Hepatocyte (in vitro differentiated cells): Measurements from ENCODE around the gene MRTFA. TPM values are rescaled to one million over a fixed set of nuclear protein-coding genes. Genes with fewer than 3 reads are reported as not detected.

Experiments
- DNase-seq: peaks from one replicate; pipeline ENCODE4 v3.0.0-alpha.2; 2016; ENCODE audit warnings: low spot score
- H2AFZ ChIP-seq: fragments of 200-600 bp; sonication (generic); 2 replicates; pipeline ENCODE4 v1.6.0; 2016; ENCODE audit warnings: antibody characterized with exemption, mild to moderate bottlenecking
- H3K27ac ChIP-seq: fragments of 200-600 bp; sonication (generic); 2 replicates; pipeline ENCODE4 v1.5.1; 2016; ENCODE audit warnings: mild to moderate bottlenecking
- H3K27me3 ChIP-seq: fragments of 200-600 bp; sonication (generic); 2 replicates; pipeline ENCODE4 v1.6.1; 2016
- H3K36me3 ChIP-seq: fragments of 200-600 bp; sonication (generic); replicated peaks from 2 replicates; pipeline ENCODE4 v1.5.1; 2016; ENCODE audit warnings: low read depth; ENCODE audit not compliant: insufficient read depth
- H3K4me1 ChIP-seq: fragments of 200-600 bp; sonication (generic); 2 replicates; pipeline ENCODE4 v1.5.1; 2016; ENCODE audit warnings: mild to moderate bottlenecking, moderate library complexity; ENCODE audit not compliant: insufficient read depth
- H3K4me2 ChIP-seq: fragments of 200-600 bp; sonication (generic); 2 replicates; pipeline ENCODE4 v1.6.0; 2016
- H3K4me3 ChIP-seq: fragments of 200-600 bp; sonication (generic); 2 replicates; pipeline ENCODE4 v1.5.1; 2016; ENCODE audit warnings: mild to moderate bottlenecking
- H3K79me2 ChIP-seq: fragments of 200-600 bp; sonication (generic); 2 replicates; pipeline ENCODE4 v1.6.0; 2017; ENCODE audit warnings: mild to moderate bottlenecking
- H3K9me2 ChIP-seq: fragments of 200-600 bp; sonication (generic); replicated peaks from 2 replicates; pipeline ENCODE4 v1.6.0; 2017; ENCODE audit warnings: mild to moderate bottlenecking; ENCODE audit not compliant: insufficient read depth
- H3K9me3 ChIP-seq: fragments of 200-600 bp; sonication (generic); 2 replicates; pipeline ENCODE4 v1.5.1; 2016; ENCODE audit warnings: low read depth, mild to moderate bottlenecking
- H4K20me1 ChIP-seq: fragments of 200-600 bp; sonication (generic); 2 replicates; pipeline ENCODE4 v1.6.0; 2016; ENCODE audit warnings: mild to moderate bottlenecking; ENCODE audit not compliant: insufficient read depth, poor library complexity, severe bottlenecking
- CTCF ChIP-seq: fragments of 200-600 bp; sonication (generic); IDR thresholded peaks from 2 replicates; pipeline ENCODE4 v1.5.1; 2016; ENCODE audit warnings: antibody characterized with exemption, mild to moderate bottlenecking; ENCODE audit not compliant: poor library complexity
- EZH2 ChIP-seq: fragments of 200-600 bp; sonication (generic); IDR thresholded peaks from 2 replicates; pipeline ENCODE4 v1.6.1; 2016; ENCODE audit warnings: antibody characterized with exemption, mild to moderate bottlenecking, borderline replicate concordance
- EZH2phosphoT487 ChIP-seq: fragments of 200-600 bp; sonication (generic); IDR thresholded peaks from one replicate; pipeline ENCODE4 v1.6.1; 2018; ENCODE audit warnings: antibody characterized with exemption, mild to moderate bottlenecking, low read depth, moderate library complexity; ENCODE audit not compliant: unreplicated experiment, severe bottlenecking
- WGBS: methylation state at CpG from one replicate; pipeline ENCODE4 v1.1.6; 2016; ENCODE audit warnings: low lambda C conversion rate; ENCODE audit errors: missing lambda C conversion rate; 5-methylcytosine and 5-hydroxymethylcytosine counted together
- polyA plus RNA-seq: library from polyadenylated mRNA; unstranded; fragments of >200 nt; fragmentation: Nextera tagmentation; extraction: Ambion mirVana; gene quantifications from 2 replicates; pipeline ENCODE4 v1.2.1, GENCODE V29; 2016
- total RNA-seq: library from RNA; depleted of rRNA; stranded (reverse); fragments of >200 nt; gene quantifications from 2 replicates; pipeline ENCODE4 v1.2.3, GENCODE V29; 2014

MRTFA gene
- total and polyA plus RNA-seq, 2 experiments from 2014 or later: 19.0 to 29.7 TPM

GRCh38 chr22:40524392-40525249 lies 111.9 kb downstream of the MRTFA start:
- peaks cover 33% of the 10 kb centered on the region for H3K79me2 ChIP-seq
- no peak overlapping the region for H3K27ac ChIP-seq
- H3K4me2 ChIP-seq: no peak overlapping the region
- H3K36me3 ChIP-seq: no peaks in the 10 kb centered on the region
- TF ChIP-seq CTCF (peak; percentile 22), EZH2phosphoT487 (no peak)
- H3K4me3 ChIP-seq: no peak overlapping the region
- DNase-seq: no peak
- no peaks in the 10 kb centered on the region for H3K9me2 ChIP-seq
- H3K9me3 ChIP-seq: no peaks in the 10 kb centered on the region
- no peaks in the 10 kb centered on the region for H3K4me1 ChIP-seq
- no peak overlapping the region for H2AFZ ChIP-seq
- WGBS: 92% methylated on average over 9 of the region's 9 CpGs
- H4K20me1 ChIP-seq: no peaks in the 10 kb centered on the region
- no peaks in the 10 kb centered on the region for H3K27me3 ChIP-seq

GRCh38 chr22:40522141-40522540 lies 114.4 kb downstream of the MRTFA start:
- H3K79me2 ChIP-seq: peaks cover 27% of the 10 kb centered on the region

GRCh38 chr22:40521046-40521445 lies 115.5 kb downstream of the MRTFA start:
- H3K36me3 ChIP-seq: no peaks in the 10 kb centered on the region
- no peaks in the 10 kb centered on the region for H3K4me1 ChIP-seq
- DNase-seq: no peak
- no peak overlapping the region for H3K27ac ChIP-seq
- H3K27me3 ChIP-seq: no peaks in the 10 kb centered on the region
- no peak overlapping the region for H2AFZ ChIP-seq
- no peaks in the 10 kb centered on the region for H3K9me2 ChIP-seq
- peaks cover 27% of the 10 kb centered on the region for H3K79me2 ChIP-seq
- H4K20me1 ChIP-seq: no peaks in the 10 kb centered on the region
- H3K9me3 ChIP-seq: no peaks in the 10 kb centered on the region
- no peak overlapping the region for H3K4me3 ChIP-seq
- no peak for TF ChIP-seq EZH2
- TF ChIP-seq EZH2phosphoT487: no peak
- TF ChIP-seq CTCF: no peak
- no peak overlapping the region for H3K4me2 ChIP-seq
- 92% methylated on average over 1 of the region's 1 CpG for WGBS

More at GRCh38 chr22:40522141-40522540, 114.4 kb downstream of the MRTFA start:
- Histone ChIP-seq H3K9me2 (no peaks in the 10 kb centered on the region), H4K20me1 (no peaks in the 10 kb centered on the region), H2AFZ (no peak overlapping the region), H3K4me2 (no peak overlapping the region), H3K36me3 (no peaks in the 10 kb centered on the region), H3K27me3 (no peaks in the 10 kb centered on the region), H3K4me1 (no peaks in the 10 kb centered on the region), H3K4me3 (no peak overlapping the region), H3K9me3 (no peaks in the 10 kb centered on the region), H3K27ac (no peak overlapping the region)
- TF ChIP-seq EZH2phosphoT487 (no peak), EZH2 (no peak), CTCF (no peak)
- no peak for DNase-seq
- WGBS: 82% methylated on average over 2 of the region's 2 CpGs
